HepG2 (cell line): ENCODE data around the gene RGS19. TPM values are rescaled to one million over a fixed set of nuclear protein-coding genes. Genes with fewer than 3 reads are reported as not detected.

ENCODE experiments used
- JARID2 ChIP-seq: sonication (generic); formaldehyde crosslinking; IDR thresholded peaks from 2 replicates; pipeline ENCODE4 v1.8.1; 2023; ENCODE audit warnings: missing genetic modification reagents, inconsistent platforms; ENCODE audit not compliant: insufficient replicate concordance
- KDM2A ChIP-seq: sonication (generic); formaldehyde crosslinking; IDR thresholded peaks from 2 replicates; pipeline ENCODE4 v1.4.0; 2020; ENCODE audit warnings: low read depth, missing genetic modification reagents, borderline replicate concordance
- SSRP1 ChIP-seq: IDR thresholded peaks from 2 replicates; pipeline ENCODE4 v1.6.1; 2016; ENCODE audit warnings: control low read depth
- TBP ChIP-seq: sonication (generic); formaldehyde crosslinking; IDR thresholded peaks from 2 replicates; pipeline ENCODE4 v1.5.0; 2020; ENCODE audit warnings: missing genetic modification reagents
- TCF12 ChIP-seq, 2 experiments: fragments of 450-650 bp in 1 of 2; sonication (generic) in 1 of 2; formaldehyde crosslinking in 1 of 2; IDR thresholded peaks; 2 replicates each; pipeline versions ENCODE4 v1.6.1 to v1.8.0; 2017 to 2022; ENCODE audit warnings: antibody characterized with exemption in 1 of 2, mild to moderate bottlenecking in 1 of 2, missing genetic modification reagents in 1 of 2, moderate library complexity in 1 of 2
- TEAD2 ChIP-seq: sonication (generic); formaldehyde crosslinking; IDR thresholded peaks from 2 replicates; pipeline ENCODE4 v1.9.0; 2021; ENCODE audit warnings: missing genetic modification reagents
- ZNF205 ChIP-seq: IDR thresholded peaks from 2 replicates; pipeline ENCODE4 v1.6.1; 2018; ENCODE audit warnings: missing biosample characterization, missing genetic modification reagents
- ZNF577 ChIP-seq: sonication (generic); formaldehyde crosslinking; IDR thresholded peaks from 2 replicates; pipeline ENCODE4 v1.4.0; 2020; ENCODE audit warnings: mild to moderate bottlenecking, low read depth, missing genetic modification reagents, borderline replicate concordance
- ZNF615 ChIP-seq: sonication (generic); formaldehyde crosslinking; IDR thresholded peaks from 2 replicates; pipeline ENCODE4 v1.5.0; 2020; ENCODE audit warnings: mild to moderate bottlenecking, missing genetic modification reagents, borderline replicate concordance
- ZNF766 ChIP-seq: sonication (generic); formaldehyde crosslinking; IDR thresholded peaks from 2 replicates; pipeline ENCODE4 v1.5.0; 2020; ENCODE audit warnings: missing genetic modification reagents, borderline replicate concordance
- ZNF879 ChIP-seq: sonication (generic); formaldehyde crosslinking; IDR thresholded peaks from 2 replicates; pipeline ENCODE4 v1.8.1; 2023; ENCODE audit warnings: missing genetic modification reagents
- polyA plus RNA-seq, 8 experiments: library from polyadenylated mRNA; depleted of rRNA in 3 of 8; stranded (reverse) in 7 of 8; unstranded in 1 of 8; fragments of >200 nt; fragmentation: Illumina TruSeq in 4 of 8; extraction: Trizol in 4 of 8; gene quantifications; 2 replicates each; pipeline versions ENCODE4 v1.2.1 to v1.2.3, GENCODE V29; 2011 to 2016; ENCODE audit warnings: low read depth in 4 of 8, missing spikeins in 1 of 8, mixed read lengths in 1 of 8; ENCODE audit not compliant: insufficient read depth in 1 of 8
- total RNA-seq, 5 experiments: library from RNA; depleted of rRNA; stranded (reverse); fragments of >200 nt; fragmentation: Illumina TruSeq; extraction: Trizol; gene quantifications; 2 replicates each; pipeline ENCODE4 v1.2.3, GENCODE V29; 2016; ENCODE audit warnings: low read depth in 1 of 5
- TF ChIP-seq, protein P1 (sequence below): IDR thresholded peaks from 2 replicates; pipeline ENCODE4 v1.6.1; 2012; ENCODE audit warnings: low read depth, low read length, improper control_type of control experiment
- TF ChIP-seq, protein P2 (sequence below): IDR thresholded peaks from 2 replicates; pipeline ENCODE4 v1.6.1; 2018; ENCODE audit warnings: missing genetic modification reagents, mild to moderate bottlenecking, missing compliant biosample characterization
- TF ChIP-seq, protein P3 (sequence below): sonication (generic); formaldehyde crosslinking; IDR thresholded peaks from 2 replicates; pipeline ENCODE4 v1.5.1; 2020; ENCODE audit warnings: missing genetic modification reagents, mild to moderate bottlenecking, borderline replicate concordance
- TF ChIP-seq, protein P4 (sequence below): sonication (generic); formaldehyde crosslinking; IDR thresholded peaks from 2 replicates; pipeline ENCODE4 v1.5.1; 2020; ENCODE audit warnings: mild to moderate bottlenecking, missing genetic modification reagents, moderate library complexity
- TF ChIP-seq, protein P5 (sequence below): sonication (generic); formaldehyde crosslinking; IDR thresholded peaks from 2 replicates; pipeline ENCODE4 v1.4.0; 2020; ENCODE audit warnings: missing genetic modification reagents
- TF ChIP-seq, protein P6 (sequence below): sonication (generic); formaldehyde crosslinking; IDR thresholded peaks from 2 replicates; pipeline ENCODE4 v1.5.0; 2020; ENCODE audit warnings: mild to moderate bottlenecking, missing genetic modification reagents

The RGS19 gene
- total and polyA plus RNA-seq, 2 of the 13 experiments (the other 11 are each of a cell fraction or from before 2014, with no cell fraction given) = 10.7 to 11.9 TPM

DNA sequence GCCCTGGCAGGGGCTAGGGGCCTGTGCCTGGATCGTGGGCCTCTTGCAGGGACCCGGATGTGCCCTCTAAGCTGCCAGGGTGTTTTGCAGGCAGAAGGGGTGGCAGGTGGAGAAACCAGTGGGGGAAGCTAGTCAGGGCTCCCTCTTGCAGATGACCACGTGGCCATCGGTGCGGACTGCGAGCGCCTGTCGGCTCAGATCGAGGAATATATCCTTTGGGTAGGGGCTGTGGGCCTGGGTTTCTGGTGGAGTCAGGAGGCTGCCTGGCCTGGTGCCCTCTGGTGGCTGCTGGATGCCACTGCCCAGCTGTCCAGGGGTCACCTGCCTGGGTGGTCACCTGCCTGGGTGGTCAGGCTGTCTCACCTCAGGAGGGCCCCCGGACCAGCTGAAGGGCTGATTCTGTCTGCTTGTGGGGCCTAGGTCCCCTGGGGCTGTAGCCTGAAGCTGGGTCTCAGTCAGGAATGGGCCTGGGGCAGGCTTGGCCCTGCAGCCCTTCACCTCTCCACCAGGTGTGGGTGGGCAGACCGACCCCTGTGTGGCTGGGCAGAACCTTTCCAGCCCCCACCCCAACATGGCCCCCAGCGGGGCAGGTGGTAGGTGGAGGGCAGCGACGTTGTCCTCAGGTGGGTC is 9.6 kb downstream of the RGS19 start (continued):
- TF ChIP-seq, protein P1, sequence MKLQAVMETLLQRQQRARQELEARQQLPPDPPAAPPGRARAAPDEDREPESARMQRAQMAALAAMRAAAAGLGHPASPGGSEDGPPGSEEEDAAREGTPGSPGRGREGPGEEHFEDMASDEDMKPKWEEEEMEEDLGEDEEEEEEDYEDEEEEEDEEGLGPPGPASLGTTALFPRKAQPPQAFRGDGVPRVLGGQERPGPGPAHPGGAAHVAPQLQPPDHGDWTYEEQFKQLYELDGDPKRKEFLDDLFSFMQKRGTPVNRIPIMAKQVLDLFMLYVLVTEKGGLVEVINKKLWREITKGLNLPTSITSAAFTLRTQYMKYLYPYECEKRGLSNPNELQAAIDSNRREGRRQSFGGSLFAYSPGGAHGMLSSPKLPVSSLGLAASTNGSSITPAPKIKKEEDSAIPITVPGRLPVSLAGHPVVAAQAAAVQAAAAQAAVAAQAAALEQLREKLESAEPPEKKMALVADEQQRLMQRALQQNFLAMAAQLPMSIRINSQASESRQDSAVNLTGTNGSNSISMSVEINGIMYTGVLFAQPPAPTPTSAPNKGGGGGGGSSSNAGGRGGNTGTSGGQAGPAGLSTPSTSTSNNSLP = no peak
- TF ChIP-seq, protein P2, sequence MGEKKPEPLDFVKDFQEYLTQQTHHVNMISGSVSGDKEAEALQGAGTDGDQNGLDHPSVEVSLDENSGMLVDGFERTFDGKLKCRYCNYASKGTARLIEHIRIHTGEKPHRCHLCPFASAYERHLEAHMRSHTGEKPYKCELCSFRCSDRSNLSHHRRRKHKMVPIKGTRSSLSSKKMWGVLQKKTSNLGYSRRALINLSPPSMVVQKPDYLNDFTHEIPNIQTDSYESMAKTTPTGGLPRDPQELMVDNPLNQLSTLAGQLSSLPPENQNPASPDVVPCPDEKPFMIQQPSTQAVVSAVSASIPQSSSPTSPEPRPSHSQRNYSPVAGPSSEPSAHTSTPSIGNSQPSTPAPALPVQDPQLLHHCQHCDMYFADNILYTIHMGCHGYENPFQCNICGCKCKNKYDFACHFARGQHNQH (CRISPR knock-in tag) = peak; percentile 61; the same call in 1 of the 2 replicates
- TF ChIP-seq, protein P3, sequence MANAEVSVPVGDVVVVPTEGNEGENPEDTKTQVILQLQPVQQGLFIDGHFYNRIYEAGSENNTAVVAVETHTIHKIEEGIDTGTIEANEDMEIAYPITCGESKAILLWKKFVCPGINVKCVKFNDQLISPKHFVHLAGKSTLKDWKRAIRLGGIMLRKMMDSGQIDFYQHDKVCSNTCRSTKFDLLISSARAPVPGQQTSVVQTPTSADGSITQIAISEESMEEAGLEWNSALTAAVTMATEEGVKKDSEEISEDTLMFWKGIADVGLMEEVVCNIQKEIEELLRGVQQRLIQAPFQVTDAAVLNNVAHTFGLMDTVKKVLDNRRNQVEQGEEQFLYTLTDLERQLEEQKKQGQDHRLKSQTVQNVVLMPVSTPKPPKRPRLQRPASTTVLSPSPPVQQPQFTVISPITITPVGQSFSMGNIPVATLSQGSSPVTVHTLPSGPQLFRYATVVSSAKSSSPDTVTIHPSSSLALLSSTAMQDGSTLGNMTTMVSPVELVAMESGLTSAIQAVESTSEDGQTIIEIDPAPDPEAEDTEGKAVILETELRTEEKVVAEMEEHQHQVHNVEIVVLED = no peak
- no peak for TF ChIP-seq SSRP1 (CRISPR knock-in tag)
- TF ChIP-seq ZNF205 (CRISPR knock-in tag) = peak; percentile 52; the same call in 1 of the 2 replicates
- TF ChIP-seq KDM2A = peak; percentile 68; the same call in 1 of the 2 replicates
- TF ChIP-seq JARID2 = peak; percentile 72
- no peak for TF ChIP-seq ZNF577 (CRISPR knock-in tag)
- no peak for TF ChIP-seq ZNF879 (CRISPR knock-in tag)
- TF ChIP-seq ZNF766 = no peak
- TF ChIP-seq TBP (CRISPR knock-in tag) = no peak
- TF ChIP-seq ZNF615 (CRISPR knock-in tag) = no peak
- TF ChIP-seq, protein P4, sequence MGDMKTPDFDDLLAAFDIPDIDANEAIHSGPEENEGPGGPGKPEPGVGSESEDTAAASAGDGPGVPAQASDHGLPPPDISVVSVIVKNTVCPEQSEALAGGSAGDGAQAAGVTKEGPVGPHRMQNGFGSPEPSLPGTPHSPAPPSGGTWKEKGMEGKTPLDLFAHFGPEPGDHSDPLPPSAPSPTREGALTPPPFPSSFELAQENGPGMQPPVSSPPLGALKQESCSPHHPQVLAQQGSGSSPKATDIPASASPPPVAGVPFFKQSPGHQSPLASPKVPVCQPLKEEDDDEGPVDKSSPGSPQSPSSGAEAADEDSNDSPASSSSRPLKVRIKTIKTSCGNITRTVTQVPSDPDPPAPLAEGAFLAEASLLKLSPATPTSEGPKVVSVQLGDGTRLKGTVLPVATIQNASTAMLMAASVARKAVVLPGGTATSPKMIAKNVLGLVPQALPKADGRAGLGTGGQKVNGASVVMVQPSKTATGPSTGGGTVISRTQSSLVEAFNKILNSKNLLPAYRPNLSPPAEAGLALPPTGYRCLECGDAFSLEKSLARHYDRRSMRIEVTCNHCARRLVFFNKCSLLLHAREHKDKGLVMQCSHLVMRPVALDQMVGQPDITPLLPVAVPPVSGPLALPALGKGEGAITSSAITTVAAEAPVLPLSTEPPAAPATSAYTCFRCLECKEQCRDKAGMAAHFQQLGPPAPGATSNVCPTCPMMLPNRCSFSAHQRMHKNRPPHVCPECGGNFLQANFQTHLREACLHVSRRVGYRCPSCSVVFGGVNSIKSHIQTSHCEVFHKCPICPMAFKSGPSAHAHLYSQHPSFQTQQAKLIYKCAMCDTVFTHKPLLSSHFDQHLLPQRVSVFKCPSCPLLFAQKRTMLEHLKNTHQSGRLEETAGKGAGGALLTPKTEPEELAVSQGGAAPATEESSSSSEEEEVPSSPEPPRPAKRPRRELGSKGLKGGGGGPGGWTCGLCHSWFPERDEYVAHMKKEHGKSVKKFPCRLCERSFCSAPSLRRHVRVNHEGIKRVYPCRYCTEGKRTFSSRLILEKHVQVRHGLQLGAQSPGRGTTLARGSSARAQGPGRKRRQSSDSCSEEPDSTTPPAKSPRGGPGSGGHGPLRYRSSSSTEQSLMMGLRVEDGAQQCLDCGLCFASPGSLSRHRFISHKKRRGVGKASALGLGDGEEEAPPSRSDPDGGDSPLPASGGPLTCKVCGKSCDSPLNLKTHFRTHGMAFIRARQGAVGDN (CRISPR knock-in tag) = peak; percentile 74
- TF ChIP-seq, protein P5, sequence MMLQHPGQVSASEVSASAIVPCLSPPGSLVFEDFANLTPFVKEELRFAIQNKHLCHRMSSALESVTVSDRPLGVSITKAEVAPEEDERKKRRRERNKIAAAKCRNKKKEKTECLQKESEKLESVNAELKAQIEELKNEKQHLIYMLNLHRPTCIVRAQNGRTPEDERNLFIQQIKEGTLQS (CRISPR knock-in tag) = 0 out of 2 replicates have a peak, but pooled peaks have one; percentile 49
- TF ChIP-seq, protein P6, sequence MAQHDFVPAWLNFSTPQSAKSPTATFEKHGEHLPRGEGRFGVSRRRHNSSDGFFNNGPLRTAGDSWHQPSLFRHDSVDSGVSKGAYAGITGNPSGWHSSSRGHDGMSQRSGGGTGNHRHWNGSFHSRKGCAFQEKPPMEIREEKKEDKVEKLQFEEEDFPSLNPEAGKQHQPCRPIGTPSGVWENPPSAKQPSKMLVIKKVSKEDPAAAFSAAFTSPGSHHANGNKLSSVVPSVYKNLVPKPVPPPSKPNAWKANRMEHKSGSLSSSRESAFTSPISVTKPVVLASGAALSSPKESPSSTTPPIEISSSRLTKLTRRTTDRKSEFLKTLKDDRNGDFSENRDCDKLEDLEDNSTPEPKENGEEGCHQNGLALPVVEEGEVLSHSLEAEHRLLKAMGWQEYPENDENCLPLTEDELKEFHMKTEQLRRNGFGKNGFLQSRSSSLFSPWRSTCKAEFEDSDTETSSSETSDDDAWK (CRISPR knock-in tag) = no peak
- TF ChIP-seq TCF12 (IDR thresholded peaks at IDR 0.05) = no peak
- TF ChIP-seq TCF12 (CRISPR knock-in tag; IDR thresholded peaks at IDR 0.05) = peak; percentile 79; the same call in 1 of the 2 replicates
- no peak for TF ChIP-seq TEAD2 (CRISPR knock-in tag)
